Mucosa of gallbladder (tissue), 1 donor: ENCODE measurements around the gene KCNK4. TPM values are rescaled to one million over a fixed set of nuclear protein-coding genes. Genes with fewer than 3 reads are reported as not detected.
"Not testable (repeated sequence)": the region's sequence is repeated elsewhere in the genome, so short reads cannot be mapped to it uniquely, and the experiment has no call there.

Source experiments
- DNase-seq: peaks from one replicate; pipeline ENCODE4 v3.0.0-alpha.2; 2020; ENCODE audit warnings: low spot score
- total RNA-seq: library from RNA; stranded (reverse); gene quantifications from one replicate; pipeline ENCODE4 v1.2.1, GENCODE V29; 2021
- donor health status: DM: no; HTN: no; CAD: no.

The KCNK4 gene
- total RNA-seq, 1 donor from 2014 or later = not detected

- no peak for DNase-seq
Measured at GRCh38 chr11:64306876-64307622, 15.9 kb downstream of the KCNK4 start.

DNA sequence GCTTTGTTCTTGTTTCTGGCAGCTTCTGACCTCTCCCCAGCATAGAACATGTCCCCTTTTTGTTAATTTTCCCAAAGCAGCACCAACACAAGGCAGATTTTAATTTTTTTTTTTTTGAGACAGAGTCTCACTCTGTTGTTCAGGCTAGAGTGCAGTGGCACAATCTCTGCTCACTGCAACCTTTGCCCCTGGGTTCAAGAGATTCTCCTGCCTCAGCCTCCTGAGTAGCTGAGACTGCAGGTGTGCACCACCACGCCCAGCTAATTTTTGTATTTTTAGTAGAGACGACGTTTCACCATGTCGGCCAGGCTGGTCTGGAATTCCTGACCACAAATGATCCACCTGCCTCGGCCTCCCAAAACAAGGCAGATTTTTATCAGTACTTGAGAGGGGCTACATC lies 16.7 kb downstream of the KCNK4 start:
- not testable (repeated sequence) for DNase-seq

- no peak for DNase-seq
Measured at GRCh38 chr11:64312947-64313346, 21.8 kb downstream of the KCNK4 start.

- no peak for DNase-seq
Measured at GRCh38 chr11:64313491-64314145, 22.5 kb downstream of the KCNK4 start.

DNA sequence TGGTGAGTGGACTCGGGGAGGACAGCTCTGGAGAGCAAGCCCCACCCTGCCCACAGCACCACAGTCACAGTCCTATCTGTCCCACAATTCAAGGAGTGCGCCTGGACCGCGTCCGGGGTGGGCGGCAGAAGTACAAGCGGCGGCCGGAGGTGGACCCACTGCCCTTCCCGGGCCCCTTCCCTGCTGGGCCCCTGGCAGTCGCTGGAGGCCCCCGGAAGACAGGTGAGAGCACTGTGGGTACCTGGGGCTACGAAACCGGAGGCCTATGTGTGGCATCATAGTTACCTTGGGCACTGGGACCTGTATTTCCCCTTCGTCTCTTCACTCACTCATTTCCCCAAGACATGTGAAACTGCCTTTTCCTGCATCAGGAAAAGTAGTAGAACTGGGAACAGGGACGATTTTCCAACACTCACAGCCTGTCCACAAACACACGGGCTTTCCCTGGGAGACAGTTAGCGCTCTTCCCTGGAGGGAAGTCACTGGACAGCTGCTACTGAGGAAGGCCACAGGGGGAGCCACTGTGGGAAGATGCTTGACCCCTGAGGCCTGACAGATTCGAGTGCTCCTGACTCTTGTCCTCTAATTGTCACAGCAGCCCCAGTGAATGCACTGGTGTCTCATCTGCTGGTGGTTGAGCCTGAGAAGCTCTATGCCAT lies 23.2 kb downstream of the KCNK4 start:
- no peak for DNase-seq

- no peak for DNase-seq
Measured at GRCh38 chr11:64314805-64315561, 23.9 kb downstream of the KCNK4 start.

GRCh38 chr11:64315667-64316526 lies 24.8 kb downstream of the KCNK4 start:
- not testable (repeated sequence) for DNase-seq

DNA sequence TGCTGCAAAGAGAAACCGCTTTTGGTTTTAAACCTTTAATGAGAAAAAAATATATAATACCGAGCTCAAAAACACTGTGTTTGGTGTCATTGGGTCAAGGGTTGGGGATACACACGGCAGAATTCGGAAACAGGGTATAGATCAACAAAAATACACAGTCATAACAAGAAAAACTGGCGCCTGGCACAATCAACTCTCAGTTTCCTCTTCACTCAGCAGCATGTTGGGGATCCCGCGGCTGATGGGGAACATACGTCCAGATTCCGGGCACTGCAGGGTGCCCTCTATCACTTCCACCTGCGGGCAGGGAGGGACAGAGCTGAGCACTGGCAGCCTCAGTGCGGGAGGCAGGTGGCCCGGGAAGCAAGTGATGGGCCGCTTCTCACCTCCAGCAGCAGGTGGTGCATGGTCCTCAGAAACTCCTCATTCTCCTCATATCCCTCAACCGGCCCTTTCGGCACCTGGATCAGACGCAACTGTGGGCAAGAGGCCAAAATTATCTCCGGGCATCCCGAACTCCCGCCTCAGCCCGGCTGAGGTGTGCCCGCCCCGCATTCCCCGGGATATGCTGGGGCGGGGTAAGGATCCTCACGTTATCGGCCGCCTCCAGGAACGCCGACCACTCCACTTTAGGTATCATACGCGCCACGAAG lies 25.7 kb downstream of the KCNK4 start:
- peak; percentile 44 for DNase-seq

DNA sequence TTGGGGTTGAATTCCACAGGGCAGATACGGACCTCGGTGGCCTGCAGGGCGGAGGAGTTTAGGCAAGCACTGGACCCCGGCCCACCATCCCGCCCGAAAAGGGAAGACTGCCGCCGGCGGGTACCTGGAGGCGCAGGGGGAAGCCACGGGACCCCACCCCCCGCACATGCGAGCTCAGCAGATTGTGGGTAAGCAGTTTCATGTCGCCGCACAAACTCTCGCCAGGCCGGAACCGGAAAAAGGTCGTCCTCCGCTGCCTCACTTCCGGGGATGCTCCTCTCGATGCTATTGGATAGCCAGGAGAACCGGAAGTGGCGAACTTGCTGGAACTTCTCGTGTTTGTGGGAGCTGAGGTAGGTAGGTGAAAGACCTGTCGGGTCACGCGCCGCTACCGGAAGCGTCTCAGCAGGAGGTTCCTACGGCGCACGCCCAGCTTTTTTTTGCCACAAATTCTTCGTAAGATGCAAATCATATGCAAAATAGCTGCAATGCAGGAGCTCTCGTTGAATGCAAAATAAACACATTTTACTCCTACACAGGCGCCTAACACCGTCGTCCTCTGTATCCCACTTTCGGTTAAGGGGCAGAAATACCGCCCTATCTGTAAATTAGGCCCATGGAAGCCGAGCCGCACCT lies 26.3 kb downstream of the KCNK4 start, which contains the start of gene TRMT112:
TRMT112 (minus strand) TSS at position 235 of the 636 bp plus-strand sequence; CDS start at position 202, 33 bp downstream.
- DNase-seq = peak; percentile 98

GRCh38 chr11:64317961-64318765 lies 27.1 kb downstream of the KCNK4 start, which contains the start of gene PRDX5:
Gene PRDX5 (plus strand): TSS chr11:64318121. CDS start chr11:64318216, 95 bp downstream.
- peak; percentile 97 for DNase-seq

DNA sequence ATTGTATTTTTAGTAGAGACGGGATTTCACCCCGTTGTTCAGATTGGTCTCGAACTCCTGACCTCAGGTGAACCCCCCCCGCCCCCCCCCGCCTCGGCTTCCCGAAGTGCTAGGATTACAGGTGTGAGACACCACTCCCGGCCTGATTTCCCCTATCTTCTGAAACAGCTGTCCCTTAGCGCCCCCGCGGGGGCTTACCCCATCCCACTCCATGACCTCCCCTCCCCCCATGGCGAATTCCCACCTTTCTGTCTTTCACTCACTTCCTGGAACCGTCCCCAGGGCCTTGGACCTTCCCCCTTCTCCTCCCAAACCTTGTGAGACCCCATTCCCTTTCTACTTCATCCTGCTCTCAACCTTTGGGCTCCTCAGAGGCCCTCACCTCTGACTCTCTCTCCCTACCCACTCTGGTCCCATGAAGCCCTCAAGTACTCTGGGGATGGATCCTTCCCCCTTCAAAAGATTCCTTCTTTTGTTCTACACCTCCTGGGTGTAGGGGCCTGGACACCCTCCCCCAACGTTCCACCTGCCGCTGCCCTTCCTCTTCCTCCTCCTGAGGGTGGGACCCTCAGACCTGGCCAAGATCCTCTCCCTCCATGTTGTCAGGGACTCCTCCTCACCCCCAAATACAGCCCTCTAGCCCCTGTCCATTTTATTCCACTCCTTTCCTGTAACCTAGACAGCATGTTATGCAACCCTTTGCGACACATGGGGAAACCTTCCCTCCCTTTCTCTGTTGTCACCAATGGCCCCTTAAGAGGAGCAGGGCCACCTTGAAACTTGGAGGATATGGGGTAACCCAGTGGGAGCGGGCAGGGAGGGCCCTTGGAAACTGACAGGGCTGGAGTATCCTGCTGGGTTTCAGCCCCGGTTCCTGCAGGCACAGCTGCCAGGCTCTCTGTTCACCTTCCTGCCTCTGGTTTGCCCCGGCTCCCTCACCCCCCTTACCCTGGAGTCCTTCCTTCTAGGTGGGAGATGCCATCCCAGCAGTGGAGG lies 28.0 kb downstream of the KCNK4 start:
- no peak for DNase-seq

DNA sequence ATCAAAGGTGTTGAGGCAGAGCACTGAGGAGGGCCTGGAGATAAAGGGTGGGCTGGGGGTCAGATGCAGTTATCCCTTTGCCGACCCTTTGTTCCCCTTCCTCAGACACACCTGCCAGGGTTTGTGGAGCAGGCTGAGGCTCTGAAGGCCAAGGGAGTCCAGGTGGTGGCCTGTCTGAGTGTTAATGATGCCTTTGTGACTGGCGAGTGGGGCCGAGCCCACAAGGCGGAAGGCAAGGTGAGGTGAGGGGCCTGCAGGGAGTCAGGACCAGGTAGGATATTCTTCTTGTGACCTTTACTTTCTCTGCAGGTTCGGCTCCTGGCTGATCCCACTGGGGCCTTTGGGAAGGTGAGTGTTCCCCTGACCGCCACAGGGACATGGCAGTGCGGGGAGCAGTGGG lies 29.5 kb downstream of the KCNK4 start:
- no peak for DNase-seq

GRCh38 chr11:64321026-64321425 lies 29.9 kb downstream of the KCNK4 start:
- DNase-seq = no peak

- DNase-seq = no peak
Measured at GRCh38 chr11:64321533-64321932, 30.4 kb downstream of the KCNK4 start.

GRCh38 chr11:64322925-64323260 lies 31.8 kb downstream of the KCNK4 start:
- DNase-seq = no peak

DNA sequence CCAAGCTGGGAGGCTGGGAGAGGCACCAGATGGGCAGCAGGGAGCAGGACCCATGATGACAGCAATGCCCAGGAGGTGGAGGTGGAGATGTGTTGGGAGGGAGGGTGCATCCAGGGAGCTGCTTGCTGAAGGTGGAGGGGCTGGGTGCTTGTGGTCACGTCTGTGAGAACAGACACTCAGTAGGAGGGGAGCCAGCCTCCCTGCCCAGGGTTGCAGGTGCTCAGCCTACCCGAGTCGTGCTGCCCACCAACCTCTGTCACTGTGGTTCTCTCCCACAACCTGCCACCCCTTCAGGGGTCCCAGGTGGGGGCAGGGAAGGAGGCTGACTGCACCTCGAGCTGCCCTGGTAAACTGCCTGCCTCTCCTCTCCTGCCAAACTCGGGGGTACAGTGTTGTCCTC lies 32.3 kb downstream of the KCNK4 start:
- DNase-seq = no peak

- not testable (repeated sequence) for DNase-seq
Measured at GRCh38 chr11:64323984-64324383, 32.9 kb downstream of the KCNK4 start.
